ENCODE results near the gene SDHD.
"Not testable (repeated sequence)": the region's sequence is repeated elsewhere in the genome, so short reads cannot be mapped to it uniquely, and the experiment has no call there.

The SDHD gene

DNA sequence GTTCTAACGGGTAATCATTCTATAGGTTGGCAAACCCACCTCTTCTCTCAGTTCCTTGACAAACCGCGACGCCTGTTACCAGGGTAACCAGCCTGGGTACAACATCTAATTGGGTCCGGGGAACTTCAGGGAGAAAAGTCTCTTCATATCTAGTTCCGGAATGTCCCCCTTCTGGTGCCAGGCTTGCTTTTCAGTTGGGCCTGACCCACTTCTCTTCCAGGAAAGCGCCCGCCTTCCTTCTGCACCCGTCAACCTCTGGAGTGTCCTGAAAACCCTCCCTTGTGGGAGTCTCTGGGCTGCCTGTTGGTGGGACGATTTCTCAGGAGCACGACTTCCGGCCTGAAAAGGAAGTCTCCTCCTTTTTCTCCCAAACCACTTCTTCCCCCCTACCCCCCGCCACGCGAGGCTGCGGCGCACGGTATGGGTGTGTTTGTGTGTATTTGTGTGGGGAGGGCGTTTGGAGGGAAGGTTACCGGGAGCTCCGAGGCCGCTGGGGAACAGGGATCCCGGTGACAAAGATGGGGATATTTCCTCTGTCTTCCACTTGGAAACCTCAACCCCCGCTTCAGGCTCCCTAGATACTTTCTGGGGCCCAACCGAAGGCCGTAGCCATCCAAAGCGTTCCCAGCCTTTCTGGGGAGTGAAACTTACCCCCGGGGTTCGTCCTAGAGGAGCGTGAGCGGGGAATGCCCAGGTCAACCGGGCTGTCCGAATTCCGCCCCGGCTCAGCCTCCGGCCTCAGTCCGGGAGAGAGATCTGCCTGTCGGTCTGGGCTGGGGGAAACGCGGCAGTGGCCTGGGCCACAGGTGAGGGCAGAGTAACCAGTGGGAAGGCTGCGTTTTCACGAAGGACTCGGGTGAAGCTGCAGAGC, 12.5 kb upstream of the SDHD start, which contains the start of the genes NKAPD1 and PIH1D2:
TSS of gene NKAPD1 (plus strand) at position 359 of the 871 bp plus-strand sequence. CDS start 1,276 bp downstream, outside the sequence.
TSS of gene PIH1D2 (minus strand) at position 77 of the 871 bp plus-strand sequence. CDS start 843 bp downstream, outside the sequence.
- peak; percentile 60 for DNase-seq (ENCODE audit: low read depth)
- H3K4me3 ChIP-seq (ENCODE audit: control insufficient read depth, low read depth, low read length): peak within 1 kb of the TSS; percentile 84
- TF ChIP-seq, protein P1, sequence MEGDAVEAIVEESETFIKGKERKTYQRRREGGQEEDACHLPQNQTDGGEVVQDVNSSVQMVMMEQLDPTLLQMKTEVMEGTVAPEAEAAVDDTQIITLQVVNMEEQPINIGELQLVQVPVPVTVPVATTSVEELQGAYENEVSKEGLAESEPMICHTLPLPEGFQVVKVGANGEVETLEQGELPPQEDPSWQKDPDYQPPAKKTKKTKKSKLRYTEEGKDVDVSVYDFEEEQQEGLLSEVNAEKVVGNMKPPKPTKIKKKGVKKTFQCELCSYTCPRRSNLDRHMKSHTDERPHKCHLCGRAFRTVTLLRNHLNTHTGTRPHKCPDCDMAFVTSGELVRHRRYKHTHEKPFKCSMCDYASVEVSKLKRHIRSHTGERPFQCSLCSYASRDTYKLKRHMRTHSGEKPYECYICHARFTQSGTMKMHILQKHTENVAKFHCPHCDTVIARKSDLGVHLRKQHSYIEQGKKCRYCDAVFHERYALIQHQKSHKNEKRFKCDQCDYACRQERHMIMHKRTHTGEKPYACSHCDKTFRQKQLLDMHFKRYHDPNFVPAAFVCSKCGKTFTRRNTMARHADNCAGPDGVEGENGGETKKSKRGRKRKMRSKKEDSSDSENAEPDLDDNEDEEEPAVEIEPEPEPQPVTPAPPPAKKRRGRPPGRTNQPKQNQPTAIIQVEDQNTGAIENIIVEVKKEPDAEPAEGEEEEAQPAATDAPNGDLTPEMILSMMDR (IDR thresholded peaks at IDR 0.05; ENCODE audit: control insufficient read depth, insufficient read depth, low read depth, low read length, missing control alignments): peak; percentile 14

DNA sequence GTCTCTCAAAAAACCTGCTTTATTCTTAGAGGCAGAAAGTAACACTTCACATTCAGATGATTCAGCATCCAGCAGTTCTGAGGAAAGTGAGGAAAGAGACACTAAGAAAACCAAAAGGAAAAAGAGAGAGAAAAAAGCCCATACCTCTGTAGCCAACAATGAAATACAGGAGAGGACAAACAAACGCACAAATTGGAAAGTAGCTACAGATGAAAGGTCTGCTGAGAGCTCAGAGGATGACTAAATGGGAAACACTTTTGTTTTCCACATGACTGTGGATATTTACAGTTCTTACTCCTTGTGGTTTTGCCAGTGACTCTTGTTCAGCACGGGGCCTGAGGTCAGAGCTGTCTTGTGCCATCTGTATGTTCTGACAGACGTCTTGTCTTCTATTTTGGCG, 3.9 kb upstream of the SDHD start:
- H3K4me3 ChIP-seq (ENCODE audit: control insufficient read depth, low read depth, low read length): no peak overlapping the region
- TF ChIP-seq, protein P1 (IDR thresholded peaks at IDR 0.05; ENCODE audit: control insufficient read depth, insufficient read depth, low read depth, low read length, missing control alignments): no peak
- no peak for DNase-seq (ENCODE audit: low read depth)

DNA sequence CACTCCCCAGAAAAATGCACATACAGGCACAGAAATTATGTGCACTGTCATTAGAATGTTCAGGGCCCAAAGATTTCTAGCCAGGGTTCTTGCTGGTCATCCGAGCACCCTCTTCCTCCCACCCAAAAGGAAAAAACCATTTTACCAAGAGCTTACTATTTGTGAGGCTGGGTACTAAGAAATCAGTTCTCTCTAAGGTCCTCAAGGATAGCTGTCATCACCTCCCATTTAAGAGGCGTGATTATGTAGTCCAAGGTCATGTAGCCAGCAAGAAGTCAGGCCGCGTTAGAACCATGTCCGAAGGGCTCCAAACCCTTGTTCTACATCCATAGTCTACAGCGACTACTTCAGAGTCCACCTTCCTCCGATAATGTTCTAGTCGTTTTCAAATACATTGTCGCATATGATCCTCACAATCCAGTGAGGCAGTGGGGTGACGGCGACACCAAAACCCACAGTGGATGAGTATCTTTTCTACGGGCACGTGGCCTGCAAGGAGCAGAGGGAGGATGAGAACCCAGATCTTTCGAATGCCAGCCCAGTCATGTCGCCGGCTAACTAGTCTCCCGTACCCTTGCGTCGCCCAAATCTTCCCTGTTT, 751 bp upstream of the SDHD start:
- peak overlapping the region; percentile 89 for H3K4me3 ChIP-seq (ENCODE audit: control insufficient read depth, low read depth, low read length)
- no peak for DNase-seq (ENCODE audit: low read depth)
- TF ChIP-seq, protein P1 (IDR thresholded peaks at IDR 0.05; ENCODE audit: control insufficient read depth, insufficient read depth, low read depth, low read length, missing control alignments): no peak

DNA sequence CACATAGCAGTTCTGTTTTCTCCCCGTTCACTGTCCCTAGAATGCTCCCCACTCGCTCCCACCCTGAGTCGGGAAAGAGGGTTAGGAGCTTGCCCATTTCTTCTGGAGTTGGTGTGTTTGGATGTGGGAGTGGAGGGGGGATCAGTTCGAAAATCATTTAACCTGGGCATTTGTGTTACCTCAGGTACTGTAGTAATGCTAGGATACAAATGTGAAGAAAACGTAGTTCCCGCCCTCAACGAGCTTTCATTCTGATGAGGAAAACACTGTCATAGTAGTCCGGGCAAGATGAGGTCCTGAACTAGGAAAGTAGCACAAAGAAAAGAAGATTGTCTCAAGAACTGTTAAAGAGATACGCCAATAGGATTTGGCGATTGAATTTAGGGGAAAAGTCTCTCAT, 539 bp downstream of the SDHD start:
- DNase-seq (ENCODE audit: low read depth): no peak
- H3K4me3 ChIP-seq (ENCODE audit: control insufficient read depth, low read depth, low read length): peak overlapping the region; percentile 89
- TF ChIP-seq, protein P1 (IDR thresholded peaks at IDR 0.05; ENCODE audit: control insufficient read depth, insufficient read depth, low read depth, low read length, missing control alignments): no peak

DNA sequence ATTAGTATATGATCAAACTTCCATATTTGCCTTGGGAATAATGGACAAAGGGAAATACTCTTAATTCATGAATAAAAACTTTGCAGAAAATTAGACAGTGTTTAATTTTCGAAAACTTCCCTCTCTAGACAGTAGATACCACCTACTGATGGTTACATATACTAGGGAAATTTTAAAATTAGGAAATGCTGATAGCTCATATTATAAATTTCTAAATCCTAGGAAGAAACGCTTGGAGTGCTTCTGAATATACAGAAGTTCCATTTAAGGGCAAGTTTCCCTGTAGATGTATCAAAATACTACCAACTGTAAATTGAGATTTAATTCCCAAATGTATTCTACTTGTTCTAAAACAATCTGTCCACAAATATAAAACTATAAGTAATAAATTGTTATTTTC, 8.6 kb downstream of the SDHD start:
- DNase-seq (ENCODE audit: low read depth): not testable (repeated sequence)

DNA sequence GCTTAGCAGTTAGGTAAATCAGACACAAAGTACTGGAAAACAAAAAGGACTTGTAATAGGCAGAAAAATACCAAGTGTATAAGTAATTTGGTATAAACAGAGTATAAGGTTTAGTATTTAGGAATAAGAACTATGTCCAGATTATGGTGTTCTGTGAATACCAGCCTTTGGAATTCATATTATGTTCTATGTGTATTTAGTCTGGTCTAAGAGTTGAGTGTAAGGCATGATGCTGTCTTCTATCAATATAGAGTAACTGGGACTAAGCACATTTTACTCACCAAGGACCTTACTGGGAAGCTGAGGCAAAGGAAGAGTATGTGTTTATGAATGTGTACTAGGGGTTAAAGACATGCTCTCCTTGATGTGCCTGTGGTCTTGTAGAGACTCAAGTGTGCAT, 9.5 kb downstream of the SDHD start:
- H3K4me3 ChIP-seq (ENCODE audit: control insufficient read depth, low read depth, low read length): no peak overlapping the region
- TF ChIP-seq, protein P1 (IDR thresholded peaks at IDR 0.05; ENCODE audit: control insufficient read depth, insufficient read depth, low read depth, low read length, missing control alignments): no peak
- DNase-seq (ENCODE audit: low read depth): no peak

More for the DNA sequence above, 8.6 kb downstream of the SDHD start:
- not testable (repeated sequence) for H3K4me3 ChIP-seq (ENCODE audit: control insufficient read depth, low read depth, low read length)
